ENCODE data around the gene TMEM255A. TPM values are rescaled to one million over a fixed set of nuclear protein-coding genes. Genes with fewer than 3 reads are reported as not detected.

The TMEM255A gene
- total RNA-seq, 2 experiments from 2014 or later, result not detected

- ChIA-PET CTCF (no interaction called here), POLR2A (no interaction called here)
- no peak for TF ChIP-seq CTCF (IDR thresholded peaks at IDR 0.05)
- DNase-seq, result peak; percentile 13
- Mint-ChIP-seq H3K36me3 (ENCODE audit: low read depth) (no peaks in the 10 kb centered on the region), H3K27ac (no peak overlapping the region), H3K27me3 (no peaks in the 10 kb centered on the region), H3K4me1 (ENCODE audit: low read depth) (no peaks in the 10 kb centered on the region), H3K9me3 (peaks cover 7% of the 10 kb centered on the region), H3K4me3 (no peak overlapping the region)
- ATAC-seq, result no peak
- intact Hi-C loops (cut with micrococcal nuclease), result no loop called here
Measured at GRCh38 chrX:120334151-120334550, 22.9 kb upstream of the TMEM255A start.

- H3K9me3 Mint-ChIP-seq, result no peaks in the 10 kb centered on the region
- H3K4me3 Mint-ChIP-seq, result no peak overlapping the region
- no peaks in the 10 kb centered on the region for H3K27me3 Mint-ChIP-seq
- intact Hi-C loops (cut with micrococcal nuclease), result no loop called here
- POLR2A ChIA-PET, result no interaction called here
- CTCF ChIA-PET, result no interaction called here
- no peak for TF ChIP-seq CTCF (IDR thresholded peaks at IDR 0.05)
- no peak for ATAC-seq
- no peak for DNase-seq
- no peaks in the 10 kb centered on the region for H3K36me3 Mint-ChIP-seq (ENCODE audit: low read depth)
- H3K4me1 Mint-ChIP-seq (ENCODE audit: low read depth), result no peaks in the 10 kb centered on the region
- no peak overlapping the region for H3K27ac Mint-ChIP-seq
Measured at GRCh38 chrX:120332394-120332793, 21.1 kb upstream of the TMEM255A start.

- H3K4me3 Mint-ChIP-seq, result no peak overlapping the region
- ATAC-seq (no peak), DNase-seq (no peak)
- ChIA-PET POLR2A (no interaction called here), CTCF (no interaction called here)
- H3K36me3 Mint-ChIP-seq (ENCODE audit: low read depth), result no peaks in the 10 kb centered on the region
- intact Hi-C loops (cut with micrococcal nuclease), result no loop called here
- H3K27me3 Mint-ChIP-seq, result no peaks in the 10 kb centered on the region
- no peak overlapping the region for H3K27ac Mint-ChIP-seq
- no peaks in the 10 kb centered on the region for H3K4me1 Mint-ChIP-seq (ENCODE audit: low read depth)
- TF ChIP-seq CTCF (IDR thresholded peaks at IDR 0.05), result no peak
- H3K9me3 Mint-ChIP-seq, result no peaks in the 10 kb centered on the region
Measured at GRCh38 chrX:120331116-120331515, 19.9 kb upstream of the TMEM255A start.

- POLR2A ChIA-PET, result interaction anchor here (0.7 kb wide), 1 partner anchor 322 kb away, joined by 3 read pairs; no protein-coding TSS in a partner anchor
- intact Hi-C loops (cut with micrococcal nuclease), result no loop called here
- Mint-ChIP-seq H3K4me1 (ENCODE audit: low read depth) (no peaks in the 10 kb centered on the region), H3K9me3 (no peaks in the 10 kb centered on the region), H3K4me3 (no peak overlapping the region), H3K27ac (no peak overlapping the region), H3K27me3 (no peaks in the 10 kb centered on the region), H3K36me3 (ENCODE audit: low read depth) (no peaks in the 10 kb centered on the region)
- no peak for TF ChIP-seq CTCF (IDR thresholded peaks at IDR 0.05)
- DNase-seq, result no peak
- CTCF ChIA-PET, result no interaction called here
- ATAC-seq, result no peak
Measured at GRCh38 chrX:120321520-120322281, 10.4 kb upstream of the TMEM255A start.

- no peak for TF ChIP-seq CTCF (IDR thresholded peaks at IDR 0.05)
- intact Hi-C loops (cut with micrococcal nuclease), result no loop called here
- Mint-ChIP-seq H3K27ac (no peak overlapping the region), H3K9me3 (no peaks in the 10 kb centered on the region), H3K4me3 (no peak overlapping the region), H3K4me1 (ENCODE audit: low read depth) (no peaks in the 10 kb centered on the region), H3K27me3 (peaks cover 4% of the 10 kb centered on the region), H3K36me3 (ENCODE audit: low read depth) (no peaks in the 10 kb centered on the region)
- ChIA-PET POLR2A (no interaction called here), CTCF (interaction anchor here (0.8 to 1.7 kb wide), 6 partner anchors 9 to 140 kb away, joined by 3 to 4 read pairs (median 3); no protein-coding TSS in a partner anchor)
- ATAC-seq, result no peak
- DNase-seq, result no peak
Measured at GRCh38 chrX:120318411-120318810, 7.2 kb upstream of the TMEM255A start.

Measured in activated CD8-positive, alpha-beta T cell treated with anti-CD3 and anti-CD28 coated beads for 36 hours (primary cell).